HEK293 (cell line): ENCODE results near the gene NASP.

Experiments
- CTCF ChIA-PET: fragments of 350-600 bp; formaldehyde crosslinking; extraction: SDS; loops from one replicate; lab custom pipeline; 2021; ENCODE audit warnings: antibody characterized with exemption; lab: Yijun Ruan, JAX
- POLR2A ChIA-PET: fragments of 300-600 bp; formaldehyde crosslinking; extraction: SDS; loops from one replicate; lab custom pipeline; 2020; ENCODE audit warnings: antibody characterized with exemption, inconsistent platforms; lab: Yijun Ruan, JAX
- H3K27ac ChIP-seq: fragments of 200-500 bp; sonication (Bioruptor generic); 2 replicates; pipeline ENCODE4 v1.5.1; 2014; ENCODE audit warnings: low read depth, low read length, control low read depth, inconsistent platforms; ENCODE audit errors: extremely low read depth
- H3K36me3 ChIP-seq, 2 experiments: fragments of 200-500 bp in 1 of 2; sonication (Bioruptor generic) in 1 of 2; 1 replicate in 1 of 2; 2 replicates in 1 of 2; pipeline ENCODE4 v1.5.1; 2014 to 2017; ENCODE audit warnings: inconsistent platforms in 2 of 2, low read length in 2 of 2; ENCODE audit not compliant: control insufficient read depth in 2 of 2, insufficient read depth in 1 of 2
- H3K4me1 ChIP-seq: fragments of 200-500 bp; sonication (Bioruptor generic); 2 replicates; pipeline ENCODE4 v1.5.1; 2014; ENCODE audit warnings: mild to moderate bottlenecking, low read length, inconsistent platforms; ENCODE audit not compliant: control insufficient read depth, insufficient read depth
- H3K4me3 ChIP-seq: 2 replicates; pipeline ENCODE4 v1.5.1; 2011; ENCODE audit warnings: low read depth, mild to moderate bottlenecking, control low read depth, low read length, moderate library complexity
- H3K9me3 ChIP-seq: fragments of 200-500 bp; sonication (Bioruptor generic); 2 replicates; pipeline ENCODE4 v1.5.1; 2014; ENCODE audit warnings: low read depth, low read length, inconsistent platforms; ENCODE audit not compliant: control insufficient read depth, insufficient read depth
- BCL11B ChIP-seq: fragments of 450-650 bp; formaldehyde crosslinking; IDR thresholded peaks from 2 replicates; pipeline ENCODE4 v1.5.1; 2016; ENCODE audit warnings: low read depth, missing biosample characterization, missing genetic modification characterization
- KLF10 ChIP-seq: fragments of 450-650 bp; IDR thresholded peaks from 2 replicates; pipeline ENCODE4 v1.5.1; 2018; ENCODE audit warnings: missing biosample characterization, mild to moderate bottlenecking, missing genetic modification characterization
- KLF9 ChIP-seq: fragments of 450-650 bp; formaldehyde crosslinking; IDR thresholded peaks from 2 replicates; pipeline ENCODE4 v1.5.1; 2016; ENCODE audit warnings: missing biosample characterization, missing genetic modification characterization, low read depth
- MEIS1 ChIP-seq: sonication (generic); formaldehyde crosslinking; IDR thresholded peaks from 2 replicates; pipeline ENCODE4 v1.8.1; 2022; ENCODE audit warnings: missing genetic modification reagents, mild to moderate bottlenecking, borderline replicate concordance
- MZF1 ChIP-seq: fragments of 450-650 bp; formaldehyde crosslinking; IDR thresholded peaks from 2 replicates; pipeline ENCODE4 v1.5.1; 2017; ENCODE audit warnings: missing biosample characterization, missing genetic modification characterization, borderline replicate concordance
- REPIN1 ChIP-seq: fragments of 450-650 bp; formaldehyde crosslinking; IDR thresholded peaks from 2 replicates; pipeline ENCODE4 v1.5.1; 2017; ENCODE audit warnings: missing biosample characterization, missing genetic modification characterization, low read depth
- SCRT1 ChIP-seq: fragments of 450-650 bp; formaldehyde crosslinking; IDR thresholded peaks from 2 replicates; pipeline ENCODE4 v1.5.1; 2016; ENCODE audit warnings: missing biosample characterization, missing genetic modification characterization, borderline replicate concordance
- SETDB1 ChIP-seq: IDR thresholded peaks from one replicate; pipeline ENCODE4 v1.6.1; 2017; ENCODE audit warnings: mild to moderate bottlenecking, low read length, moderate library complexity, mixed read lengths; ENCODE audit not compliant: insufficient read length
- TRIM28 ChIP-seq: IDR thresholded peaks from 2 replicates; pipeline ENCODE4 v1.6.1; 2011; ENCODE audit warnings: low read length, control low read depth, borderline replicate concordance
- YY2 ChIP-seq: fragments of 450-650 bp; formaldehyde crosslinking; IDR thresholded peaks from 2 replicates; pipeline ENCODE4 v1.5.1; 2016; ENCODE audit warnings: missing biosample characterization, missing genetic modification characterization
- ZBTB1 ChIP-seq: fragments of 450-650 bp; formaldehyde crosslinking; IDR thresholded peaks from 2 replicates; pipeline ENCODE4 v1.5.1; 2016; ENCODE audit warnings: missing biosample characterization, missing genetic modification characterization
- ZBTB21 ChIP-seq: fragments of 450-650 bp; formaldehyde crosslinking; IDR thresholded peaks from 2 replicates; pipeline ENCODE4 v1.5.1; 2017; ENCODE audit warnings: missing biosample characterization, missing genetic modification characterization
- ZFP3 ChIP-seq: fragments of 450-650 bp; formaldehyde crosslinking; IDR thresholded peaks from 2 replicates; pipeline ENCODE4 v1.5.1; 2016; ENCODE audit warnings: low read depth, missing biosample characterization, missing genetic modification characterization
- ZFP41 ChIP-seq: fragments of 450-650 bp; formaldehyde crosslinking; IDR thresholded peaks from 2 replicates; pipeline ENCODE4 v1.5.1; 2016; ENCODE audit warnings: missing biosample characterization, missing genetic modification characterization, borderline replicate concordance
- ZNF132 ChIP-seq: fragments of 450-650 bp; formaldehyde crosslinking; IDR thresholded peaks from 2 replicates; pipeline ENCODE4 v1.5.1; 2017; ENCODE audit warnings: missing biosample characterization, missing genetic modification characterization, borderline replicate concordance
- ZNF140 ChIP-seq: fragments of 450-650 bp; formaldehyde crosslinking; IDR thresholded peaks from 2 replicates; pipeline ENCODE4 v1.5.1; 2016; ENCODE audit warnings: missing biosample characterization, missing genetic modification characterization
- ZNF175 ChIP-seq: fragments of 450-650 bp; formaldehyde crosslinking; IDR thresholded peaks from 2 replicates; pipeline ENCODE4 v1.5.1; 2016; ENCODE audit warnings: missing biosample characterization, missing genetic modification characterization
- ZNF311 ChIP-seq: fragments of 450-650 bp; formaldehyde crosslinking; IDR thresholded peaks from 2 replicates; pipeline ENCODE4 v1.5.1; 2017; ENCODE audit warnings: missing biosample characterization, missing genetic modification characterization, borderline replicate concordance
- ZNF324 ChIP-seq: fragments of 450-650 bp; formaldehyde crosslinking; IDR thresholded peaks from 2 replicates; pipeline ENCODE4 v1.5.1; 2016; ENCODE audit warnings: missing biosample characterization, missing genetic modification characterization
- ZNF366 ChIP-seq: fragments of 450-650 bp; formaldehyde crosslinking; conservative IDR thresholded peaks from 2 replicates; pipeline ENCODE4 v1.5.1; 2016; ENCODE audit warnings: missing biosample characterization, missing genetic modification characterization
- ZNF394 ChIP-seq: fragments of 450-650 bp; formaldehyde crosslinking; IDR thresholded peaks from 2 replicates; pipeline ENCODE4 v1.5.1; 2016; ENCODE audit warnings: missing biosample characterization, missing genetic modification characterization, mild to moderate bottlenecking, moderate library complexity, borderline replicate concordance
- ZNF416 ChIP-seq: fragments of 450-650 bp; formaldehyde crosslinking; IDR thresholded peaks from 2 replicates; pipeline ENCODE4 v1.5.1; 2016; ENCODE audit warnings: missing biosample characterization, missing genetic modification characterization
- ZNF596 ChIP-seq: fragments of 450-650 bp; IDR thresholded peaks from 2 replicates; pipeline ENCODE4 v1.5.0; 2018; ENCODE audit warnings: missing biosample characterization, mild to moderate bottlenecking, missing genetic modification characterization, moderate library complexity
- ZNF658 ChIP-seq: fragments of 450-650 bp; formaldehyde crosslinking; IDR thresholded peaks from 2 replicates; pipeline ENCODE4; 2016; ENCODE audit warnings: missing biosample characterization, missing genetic modification characterization
- ZNF707 ChIP-seq: fragments of 450-650 bp; formaldehyde crosslinking; IDR thresholded peaks from 2 replicates; pipeline ENCODE4 v1.5.1; 2016; ENCODE audit warnings: missing biosample characterization, missing genetic modification characterization
- ZNF76 ChIP-seq: fragments of 450-650 bp; formaldehyde crosslinking; IDR thresholded peaks from 2 replicates; pipeline ENCODE4; 2016; ENCODE audit warnings: low read depth, missing biosample characterization, missing genetic modification characterization, borderline replicate concordance
- ZNF791 ChIP-seq: fragments of 450-650 bp; formaldehyde crosslinking; IDR thresholded peaks from 2 replicates; pipeline ENCODE4 v1.5.1; 2016; ENCODE audit warnings: missing biosample characterization, missing genetic modification characterization
- ZNF792 ChIP-seq: fragments of 450-650 bp; formaldehyde crosslinking; IDR thresholded peaks from 2 replicates; pipeline ENCODE4 v1.5.1; 2016; ENCODE audit warnings: missing biosample characterization, missing genetic modification characterization
- TF ChIP-seq, protein P1 (sequence below): fragments of 450-650 bp; formaldehyde crosslinking; IDR thresholded peaks from 2 replicates; pipeline ENCODE4 v1.5.1; 2016; ENCODE audit warnings: missing biosample characterization, missing genetic modification characterization
- TF ChIP-seq, protein P2 (sequence below): fragments of 450-650 bp; formaldehyde crosslinking; IDR thresholded peaks from 2 replicates; pipeline ENCODE4 v1.5.1; 2016; ENCODE audit warnings: missing biosample characterization, missing genetic modification characterization
- TF ChIP-seq, protein P3 (sequence below): fragments of 450-650 bp; formaldehyde crosslinking; IDR thresholded peaks from 2 replicates; pipeline ENCODE4 v1.5.1; 2016; ENCODE audit warnings: missing biosample characterization, missing genetic modification characterization

Gene NASP

DNA sequence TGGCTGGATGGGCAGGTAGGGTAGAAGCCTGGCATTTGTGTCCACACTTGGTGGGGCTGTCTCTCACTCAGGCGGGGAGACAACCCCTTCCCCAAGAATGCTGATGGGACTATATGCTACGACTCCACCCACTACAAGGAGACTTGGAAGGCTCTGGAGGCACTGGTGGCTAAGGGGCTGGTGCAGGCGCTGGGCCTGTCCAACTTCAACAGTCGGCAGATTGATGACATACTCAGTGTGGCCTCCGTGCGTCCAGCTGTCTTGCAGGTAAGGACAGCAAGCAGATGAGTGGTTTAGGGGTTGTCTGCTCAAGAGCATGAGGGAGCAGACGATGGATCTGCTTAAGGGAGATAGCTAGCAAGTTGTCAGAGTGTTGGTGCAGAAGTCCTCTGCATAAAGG is 15.9 kb upstream of the NASP start:
- TF ChIP-seq ZNF132 = no peak
- TF ChIP-seq ZBTB21 (tag by site-specific recombination) = no peak
- TF ChIP-seq ZNF366 (tag by site-specific recombination) = no peak
- TF ChIP-seq KLF9 (tag by site-specific recombination) = no peak
- no peak for TF ChIP-seq MZF1
- no peak for TF ChIP-seq KLF10 (tag by site-specific recombination)
- TF ChIP-seq ZNF792 (tag by site-specific recombination) = no peak
- TF ChIP-seq ZNF416 (tag by site-specific recombination) = no peak
- TF ChIP-seq, protein P1, sequence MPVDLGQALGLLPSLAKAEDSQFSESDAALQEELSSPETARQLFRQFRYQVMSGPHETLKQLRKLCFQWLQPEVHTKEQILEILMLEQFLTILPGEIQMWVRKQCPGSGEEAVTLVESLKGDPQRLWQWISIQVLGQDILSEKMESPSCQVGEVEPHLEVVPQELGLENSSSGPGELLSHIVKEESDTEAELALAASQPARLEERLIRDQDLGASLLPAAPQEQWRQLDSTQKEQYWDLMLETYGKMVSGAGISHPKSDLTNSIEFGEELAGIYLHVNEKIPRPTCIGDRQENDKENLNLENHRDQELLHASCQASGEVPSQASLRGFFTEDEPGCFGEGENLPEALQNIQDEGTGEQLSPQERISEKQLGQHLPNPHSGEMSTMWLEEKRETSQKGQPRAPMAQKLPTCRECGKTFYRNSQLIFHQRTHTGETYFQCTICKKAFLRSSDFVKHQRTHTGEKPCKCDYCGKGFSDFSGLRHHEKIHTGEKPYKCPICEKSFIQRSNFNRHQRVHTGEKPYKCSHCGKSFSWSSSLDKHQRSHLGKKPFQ (tag by site-specific recombination) = no peak
- no peak for TF ChIP-seq BCL11B (tag by site-specific recombination)
- no peak overlapping the region for H3K4me3 ChIP-seq
- no peaks in the 10 kb centered on the region for H3K9me3 ChIP-seq
- peaks cover 11 to 72% of the 10 kb centered on the region in 2 experiments for H3K36me3 ChIP-seq
- no peak overlapping the region for H3K27ac ChIP-seq
- CTCF ChIA-PET = interaction anchor here (0.7 to 5.7 kb wide), 7 partner anchors 8 to 191 kb away, joined by 3 to 90 read pairs (median 30); partner anchors contain the start of genes NASP and PRDX1
- POLR2A ChIA-PET = interaction anchor here (0.7 to 5.6 kb wide), 5 partner anchors 14 to 74 kb away, joined by 3 to 57 read pairs (median 14); partner anchors contain the start of genes NASP and PRDX1
- H3K4me1 ChIP-seq = no peaks in the 10 kb centered on the region

DNA sequence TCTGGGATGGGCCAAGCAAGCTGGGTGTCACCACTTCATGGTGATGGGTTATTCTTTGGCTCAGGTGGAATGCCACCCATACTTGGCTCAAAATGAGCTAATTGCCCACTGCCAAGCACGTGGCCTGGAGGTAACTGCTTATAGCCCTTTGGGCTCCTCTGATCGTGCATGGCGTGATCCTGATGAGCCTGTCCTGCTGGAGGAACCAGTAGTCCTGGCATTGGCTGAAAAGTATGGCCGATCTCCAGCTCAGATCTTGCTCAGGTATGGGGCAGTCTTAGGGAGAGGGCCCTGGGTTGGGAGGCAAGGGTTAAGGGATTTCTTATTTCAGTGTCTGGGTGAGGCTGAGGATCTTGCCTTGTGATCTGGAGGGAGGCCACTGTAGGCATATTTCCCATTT is 15.4 kb upstream of the NASP start:
- CTCF ChIA-PET = interaction anchor here (0.7 to 5.7 kb wide), 14 partner anchors 8 to 192 kb away, joined by 3 to 90 read pairs (median 9); partner anchors contain the start of genes AKR1A1, CCDC163, MMACHC and NASP
- no peak for TF ChIP-seq ZNF311
- no peak for TF ChIP-seq SCRT1 (tag by site-specific recombination)
- no peak for TF ChIP-seq ZNF324
- H3K4me3 ChIP-seq = no peak overlapping the region
- no peaks in the 10 kb centered on the region for H3K4me1 ChIP-seq
- no peaks in the 10 kb centered on the region for H3K9me3 ChIP-seq
- POLR2A ChIA-PET = interaction anchor here (0.9 to 5.6 kb wide), 5 partner anchors 14 to 57 kb away, joined by 3 to 57 read pairs (median 14); partner anchors contain the start of genes NASP and PRDX1
- peaks cover 8 to 67% of the 10 kb centered on the region in 2 experiments for H3K36me3 ChIP-seq
- no peak overlapping the region for H3K27ac ChIP-seq

DNA sequence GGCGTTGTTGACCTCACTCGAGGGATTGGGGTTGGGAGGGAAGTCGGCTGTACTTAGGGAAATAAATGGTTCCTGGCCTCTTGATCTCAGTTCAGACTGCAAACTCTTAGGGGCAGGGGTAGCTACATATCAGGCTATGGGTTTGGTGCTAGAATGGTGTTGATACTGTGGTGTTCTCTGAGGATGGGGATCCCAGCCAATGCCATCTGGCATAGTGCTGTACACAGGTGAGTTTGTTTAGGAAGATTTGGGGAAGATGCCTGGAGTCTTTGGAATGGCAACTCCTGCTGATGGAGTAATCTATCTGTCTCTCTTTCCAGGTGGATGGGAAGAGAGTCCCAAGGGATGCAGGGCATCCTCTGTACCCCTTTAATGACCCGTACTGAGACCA is 14.3 kb upstream of the NASP start:
- ChIA-PET POLR2A (interaction anchor here (0.9 to 5.6 kb wide), 5 partner anchors 14 to 58 kb away, joined by 3 to 57 read pairs (median 14); partner anchors contain the start of genes AKR1A1, NASP and PRDX1), CTCF (interaction anchor here (0.6 to 5.7 kb wide), 21 partner anchors 9 to 551 kb away, joined by 3 to 90 read pairs (median 8); partner anchors contain the start of genes AKR1A1, CCDC163, MMACHC and NASP)
- TF ChIP-seq ZNF175 = no peak
- no peak for TF ChIP-seq KLF10 (tag by site-specific recombination)
- no peak for TF ChIP-seq ZNF394 (tag by site-specific recombination)
- no peak for TF ChIP-seq ZNF140
- no peak for TF ChIP-seq YY2 (tag by site-specific recombination)
- TF ChIP-seq ZNF76 (tag by site-specific recombination) = no peak
- no peak for TF ChIP-seq ZNF707
- TF ChIP-seq, protein P2, sequence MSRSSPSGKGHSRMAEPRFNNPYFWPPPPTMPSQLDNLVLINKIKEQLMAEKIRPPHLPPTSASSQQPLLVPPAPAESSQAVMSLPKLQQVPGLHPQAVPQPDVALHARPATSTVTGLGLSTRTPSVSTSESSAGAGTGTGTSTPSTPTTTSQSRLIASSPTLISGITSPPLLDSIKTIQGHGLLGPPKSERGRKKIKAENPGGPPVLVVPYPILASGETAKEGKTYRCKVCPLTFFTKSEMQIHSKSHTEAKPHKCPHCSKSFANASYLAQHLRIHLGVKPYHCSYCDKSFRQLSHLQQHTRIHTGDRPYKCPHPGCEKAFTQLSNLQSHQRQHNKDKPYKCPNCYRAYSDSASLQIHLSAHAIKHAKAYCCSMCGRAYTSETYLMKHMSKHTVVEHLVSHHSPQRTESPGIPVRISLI (tag by site-specific recombination) = no peak
- TF ChIP-seq ZNF658 (tag by site-specific recombination) = no peak
- no peak for TF ChIP-seq MEIS1 (CRISPR knock-in tag)
- no peak for TF ChIP-seq REPIN1 (tag by site-specific recombination)
- TF ChIP-seq ZFP3 (tag by site-specific recombination) = no peak
- TF ChIP-seq ZBTB1 (tag by site-specific recombination) = no peak
- no peak for TF ChIP-seq ZFP41 (tag by site-specific recombination)
- TF ChIP-seq ZNF596 = no peak
- TF ChIP-seq ZNF791 (tag by site-specific recombination) = no peak
- TF ChIP-seq, protein P3, sequence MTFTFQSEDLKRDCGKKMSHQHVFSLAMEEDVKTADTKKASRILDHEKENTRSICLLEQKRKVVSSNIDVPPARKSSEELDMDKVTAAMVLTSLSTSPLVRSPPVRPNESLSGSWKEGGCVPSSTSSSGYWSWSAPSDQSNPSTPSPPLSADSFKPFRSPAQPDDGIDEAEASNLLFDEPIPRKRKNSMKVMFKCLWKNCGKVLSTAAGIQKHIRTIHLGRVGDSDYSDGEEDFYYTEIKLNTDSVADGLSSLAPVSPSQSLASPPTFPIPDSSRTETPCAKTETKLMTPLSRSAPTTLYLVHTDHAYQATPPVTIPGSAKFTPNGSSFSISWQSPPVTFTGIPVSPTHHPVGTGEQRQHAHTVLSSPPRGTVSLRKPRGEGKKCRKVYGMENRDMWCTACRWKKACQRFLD (tag by site-specific recombination) = no peak
- no peak for TF ChIP-seq SETDB1
- no peak for TF ChIP-seq TRIM28
- Histone ChIP-seq H3K36me3 (peaks cover 7 to 57% of the 10 kb centered on the region in 2 experiments), H3K4me1 (no peaks in the 10 kb centered on the region), H3K4me3 (no peak overlapping the region), H3K27ac (no peak overlapping the region), H3K9me3 (no peaks in the 10 kb centered on the region)
